Mucosa of descending colon (tissue), 3 donors: ENCODE results near the gene PID1. TPM values are rescaled to one million over a fixed set of nuclear protein-coding genes. Genes with fewer than 3 reads are reported as not detected.

Source experiments
- ATAC-seq: fragments of 200-7000 bp; cut with Tn5 transposase; one replicate; pipeline ENCODE4 v1.9.1; 2020; ENCODE audit warnings: mild to moderate bottlenecking, moderate library complexity
- DNase-seq, 3 donors: peaks; one replicate each; pipeline ENCODE4 v3.0.0-alpha.2; 2020
- H3K36me3 ChIP-seq: fragments of 200-600 bp; one replicate; pipeline ENCODE4 v1.8.0; 2021; ENCODE audit warnings: low read depth, mild to moderate bottlenecking
- H3K4me1 ChIP-seq: fragments of 200-600 bp; one replicate; pipeline ENCODE4 v1.8.0; 2021; ENCODE audit warnings: low read depth, mild to moderate bottlenecking
- H3K4me3 ChIP-seq: fragments of 200-600 bp; one replicate; pipeline ENCODE4 v1.8.0; 2021; ENCODE audit warnings: mild to moderate bottlenecking
- H3K9me3 ChIP-seq: fragments of 200-600 bp; one replicate; pipeline ENCODE4 v1.8.0; 2021; ENCODE audit warnings: mild to moderate bottlenecking
- intact Hi-C, 2 donors: fragments of 100-400 bp; cut with DNase I in 1 of 2; cut with micrococcal nuclease in 1 of 2; formaldehyde crosslinking; loops; one replicate each; pipeline versions ENCODE4 v1.11.0 to v1.11.1; 2022; cut with DNase I, micrococcal nuclease
- total RNA-seq, 3 donors: library from RNA; stranded (reverse); fragmentation: NEBNext Ultra II Directional in 2 of 3; extraction: Animal tissue kit (Norgen Biotek cat#: 25700) in 2 of 3; gene quantifications; one replicate each; pipeline versions ENCODE4 v1.2.1 to v1.2.4, GENCODE V29; 2021 to 2023
- TF ChIP-seq, protein P1 (sequence below): fragments of 200-600 bp; IDR thresholded peaks from one replicate; pipeline ENCODE4 v1.8.0; 2022; ENCODE audit warnings: antibody characterized with exemption, mild to moderate bottlenecking
- donor health status: DM: no; HTN: no; CAD: no; lungs with moderate emphysema.
- donor health status: DM: no; HTN: no; CAD: no.
- donor health status: DM: no; HTN: yes; CAD: no.

Gene PID1
- total RNA-seq, 3 donors from 2014 or later = 49.3 to 60.8 (median 52.5) TPM

GRCh38 chr2:229098801-229099200, 172.3 kb downstream of the PID1 start:
- intact Hi-C loops = no loop called here
- no peaks in the 10 kb centered on the region for H3K4me1 ChIP-seq
- no peak overlapping the region for H3K4me3 ChIP-seq
- no peaks in the 10 kb centered on the region for H3K36me3 ChIP-seq
- H3K9me3 ChIP-seq = no peaks in the 10 kb centered on the region
- ATAC-seq (no peak), DNase-seq (no peak)
- TF ChIP-seq, protein P1, sequence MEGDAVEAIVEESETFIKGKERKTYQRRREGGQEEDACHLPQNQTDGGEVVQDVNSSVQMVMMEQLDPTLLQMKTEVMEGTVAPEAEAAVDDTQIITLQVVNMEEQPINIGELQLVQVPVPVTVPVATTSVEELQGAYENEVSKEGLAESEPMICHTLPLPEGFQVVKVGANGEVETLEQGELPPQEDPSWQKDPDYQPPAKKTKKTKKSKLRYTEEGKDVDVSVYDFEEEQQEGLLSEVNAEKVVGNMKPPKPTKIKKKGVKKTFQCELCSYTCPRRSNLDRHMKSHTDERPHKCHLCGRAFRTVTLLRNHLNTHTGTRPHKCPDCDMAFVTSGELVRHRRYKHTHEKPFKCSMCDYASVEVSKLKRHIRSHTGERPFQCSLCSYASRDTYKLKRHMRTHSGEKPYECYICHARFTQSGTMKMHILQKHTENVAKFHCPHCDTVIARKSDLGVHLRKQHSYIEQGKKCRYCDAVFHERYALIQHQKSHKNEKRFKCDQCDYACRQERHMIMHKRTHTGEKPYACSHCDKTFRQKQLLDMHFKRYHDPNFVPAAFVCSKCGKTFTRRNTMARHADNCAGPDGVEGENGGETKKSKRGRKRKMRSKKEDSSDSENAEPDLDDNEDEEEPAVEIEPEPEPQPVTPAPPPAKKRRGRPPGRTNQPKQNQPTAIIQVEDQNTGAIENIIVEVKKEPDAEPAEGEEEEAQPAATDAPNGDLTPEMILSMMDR = no peak

- no peak overlapping the region for H3K4me3 ChIP-seq
- intact Hi-C loops = no loop called here
Observed at GRCh38 chr2:229096409-229097066, 174.5 kb downstream of the PID1 start.

DNA sequence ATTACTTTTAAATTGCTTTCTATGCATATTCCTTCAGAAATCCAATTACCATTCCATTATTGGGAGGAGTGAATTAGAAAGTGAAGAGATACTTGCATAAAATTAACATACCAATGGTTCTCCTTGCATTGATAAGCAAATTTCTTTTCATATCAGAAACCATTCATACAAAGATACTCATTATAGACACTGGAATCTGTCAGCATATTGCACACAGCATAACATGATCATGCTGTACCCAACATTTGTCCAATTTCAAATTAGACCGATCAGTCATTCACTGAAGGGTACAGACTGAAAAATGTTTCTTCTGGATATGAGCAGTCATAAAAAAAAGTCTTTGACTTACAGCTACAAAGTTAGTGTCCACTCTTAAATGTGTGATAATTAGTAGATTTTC, 175.6 kb downstream of the PID1 start:
- ATAC-seq = no peak

More at GRCh38 chr2:229096409-229097066, 174.5 kb downstream of the PID1 start:
- TF ChIP-seq, protein P1 = no peak
- ATAC-seq (no peak), DNase-seq (no peak)
- H3K9me3 ChIP-seq = no peaks in the 10 kb centered on the region
- H3K4me1 ChIP-seq = no peaks in the 10 kb centered on the region
- H3K36me3 ChIP-seq = no peaks in the 10 kb centered on the region

DNA sequence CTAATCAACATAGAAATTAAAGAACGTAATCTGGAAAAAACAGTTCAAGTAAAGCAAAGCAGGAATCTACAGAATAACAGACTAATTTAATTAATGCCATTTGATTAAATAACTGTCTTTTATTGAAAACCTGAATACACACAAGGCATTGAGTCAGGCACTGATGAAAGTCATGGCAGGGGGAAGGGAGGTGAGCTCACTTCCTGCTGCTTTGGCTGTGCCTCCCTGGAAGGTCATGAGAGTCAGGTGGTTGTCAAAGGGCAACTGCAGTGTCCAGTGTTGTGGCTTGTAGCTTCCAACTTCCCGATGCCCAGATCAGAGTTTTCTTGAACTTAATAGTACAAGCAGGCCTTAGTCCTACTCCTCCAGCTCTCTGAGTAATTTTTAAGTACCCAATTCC, 180.9 kb downstream of the PID1 start:
- Histone ChIP-seq H3K4me3 (no peak overlapping the region), H3K9me3 (no peaks in the 10 kb centered on the region), H3K4me1 (no peaks in the 10 kb centered on the region), H3K36me3 (no peaks in the 10 kb centered on the region)
- intact Hi-C loops = no loop called here
- TF ChIP-seq, protein P1 = no peak
- DNase-seq (peak in 1 of 3 donors; percentile 22), ATAC-seq (peak; percentile 88)

More for the DNA sequence above, 175.6 kb downstream of the PID1 start:
- Histone ChIP-seq H3K36me3 (no peaks in the 10 kb centered on the region), H3K4me1 (no peaks in the 10 kb centered on the region), H3K9me3 (no peaks in the 10 kb centered on the region), H3K4me3 (no peak overlapping the region)
- intact Hi-C loops = no loop called here
- TF ChIP-seq, protein P1 = no peak
- DNase-seq = no peak

DNA sequence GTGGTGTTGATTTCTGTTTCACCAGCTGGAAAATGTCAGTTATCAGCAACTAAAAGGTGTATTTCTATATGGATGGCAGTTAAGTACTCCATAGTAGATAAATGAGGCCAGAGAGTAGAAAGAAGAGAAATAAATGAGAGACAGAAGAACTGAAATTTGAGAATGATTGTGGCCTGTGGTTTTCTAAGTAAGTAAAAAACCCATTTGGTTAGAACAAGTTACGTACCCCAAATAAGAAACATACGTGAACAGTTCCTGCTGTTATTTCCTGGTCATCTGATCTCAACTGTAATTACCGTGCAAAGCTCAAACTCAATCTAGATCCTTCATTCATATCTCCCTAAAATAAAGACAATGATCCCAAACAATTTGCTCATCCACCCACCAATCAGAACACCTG, 181.3 kb downstream of the PID1 start:
- no peak overlapping the region for H3K4me3 ChIP-seq
- ATAC-seq (peak; percentile 65), DNase-seq (no peak)
- no peaks in the 10 kb centered on the region for H3K36me3 ChIP-seq
- no peaks in the 10 kb centered on the region for H3K9me3 ChIP-seq
- TF ChIP-seq, protein P1 = no peak
- H3K4me1 ChIP-seq = no peaks in the 10 kb centered on the region
- intact Hi-C loops = no loop called here
